GM18508 (cell line): ENCODE measurements around the gene RBM12.
A peak's percentile ranks its signal among the peaks of the same experiment; 100 is the strongest.

Experiments
- ATAC-seq: cut with Tn5 transposase; IDR thresholded peaks from one replicate; pipeline ENCODE4 v1.9.1; 2021; ENCODE audit warnings: moderate number of reproducible peaks; ENCODE audit not compliant: insufficient read depth, unreplicated experiment

Gene RBM12

DNA sequence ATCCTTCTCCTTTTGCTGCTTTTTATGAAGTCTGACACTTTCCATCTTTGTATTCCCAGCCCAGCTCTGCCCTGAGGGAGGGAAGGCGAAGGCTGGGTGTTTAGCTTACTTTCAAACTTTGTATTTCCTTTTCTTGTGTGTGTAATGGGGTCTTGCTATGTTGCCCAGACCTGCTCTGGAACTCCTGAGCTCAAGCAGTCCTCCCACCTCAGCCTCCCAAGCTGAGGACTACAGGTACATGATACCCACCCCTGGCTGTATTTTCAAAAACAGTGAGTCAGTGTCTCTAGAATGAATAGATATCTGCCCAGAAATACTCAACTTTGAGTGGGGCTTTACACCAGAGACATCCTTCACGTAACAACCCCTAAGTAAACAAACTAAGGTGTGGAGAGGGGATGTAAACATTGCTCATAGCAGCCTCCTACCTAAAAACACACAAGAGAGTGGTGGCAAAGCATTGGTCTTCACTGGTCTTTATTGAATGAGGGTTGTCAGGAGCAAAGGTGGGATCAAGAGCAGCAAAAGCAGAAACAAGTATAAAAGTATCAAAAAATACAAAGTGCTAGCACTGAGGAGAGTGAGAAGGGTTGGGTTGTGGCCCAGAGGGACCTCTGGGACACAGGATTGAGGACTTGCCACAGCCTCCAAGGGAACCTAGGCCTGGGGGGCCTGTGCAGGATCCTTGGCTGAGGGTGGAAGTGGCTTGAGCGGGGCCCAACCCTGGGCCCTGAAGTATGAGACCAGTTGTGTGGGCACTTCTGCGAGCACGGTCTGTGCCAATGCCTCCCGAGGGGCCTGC is 38.9 kb downstream of the RBM12 start:
- ATAC-seq, result no peak

DNA sequence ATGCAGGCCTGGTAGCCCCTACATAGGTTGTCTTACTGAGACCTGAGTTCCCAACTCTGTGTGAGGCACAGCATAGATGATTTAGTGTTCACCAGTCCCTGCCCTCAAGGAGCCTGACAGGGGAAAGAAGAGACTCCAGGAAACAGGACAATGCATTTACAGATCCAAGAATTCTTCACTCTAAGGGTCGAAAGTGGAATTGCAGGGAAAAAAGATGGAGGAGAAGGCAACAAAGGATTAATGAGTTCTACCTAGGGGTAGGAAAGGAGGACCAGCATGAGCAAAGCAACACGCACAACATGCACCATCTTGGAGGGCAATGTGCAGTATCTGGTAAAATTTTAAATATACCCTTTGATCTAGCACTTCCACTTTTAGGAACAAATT is 43.1 kb downstream of the RBM12 start:
- ATAC-seq, result no peak

DNA sequence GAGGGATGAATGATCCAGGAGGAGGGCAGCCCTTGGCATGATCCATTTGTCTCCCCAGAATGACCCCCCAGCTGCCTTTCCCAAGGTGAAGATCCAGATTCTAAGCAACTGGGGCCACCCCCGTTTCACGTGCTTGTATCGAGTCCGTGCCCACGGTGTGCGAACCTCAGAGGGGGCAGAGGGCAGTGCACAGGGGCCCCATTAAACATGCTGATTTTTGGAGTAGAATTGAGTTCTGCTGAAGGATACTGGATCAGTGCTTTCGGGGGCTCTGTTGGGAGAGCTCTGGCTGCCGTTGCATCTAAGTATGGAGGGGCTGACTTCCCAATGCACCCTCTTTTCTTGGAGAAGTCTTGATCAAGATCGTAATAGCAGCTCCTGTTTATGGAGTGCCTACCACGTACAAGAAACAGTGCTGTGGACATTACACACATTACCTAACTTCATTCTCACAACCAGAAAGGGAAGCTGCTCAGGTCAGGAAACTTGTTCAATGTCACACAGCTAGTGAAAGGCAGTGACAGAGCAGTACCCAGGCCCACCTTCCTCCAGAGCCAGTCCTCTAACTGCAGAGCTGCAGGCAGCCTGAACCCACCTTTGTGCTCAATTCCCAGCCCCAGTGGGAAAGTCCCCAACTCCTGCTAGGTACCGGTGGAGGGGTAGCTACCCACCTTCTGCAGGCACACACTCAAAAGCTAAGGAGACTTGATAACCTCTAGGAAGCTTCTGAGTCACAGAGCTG is 43.7 kb downstream of the RBM12 start:
- no peak for ATAC-seq

DNA sequence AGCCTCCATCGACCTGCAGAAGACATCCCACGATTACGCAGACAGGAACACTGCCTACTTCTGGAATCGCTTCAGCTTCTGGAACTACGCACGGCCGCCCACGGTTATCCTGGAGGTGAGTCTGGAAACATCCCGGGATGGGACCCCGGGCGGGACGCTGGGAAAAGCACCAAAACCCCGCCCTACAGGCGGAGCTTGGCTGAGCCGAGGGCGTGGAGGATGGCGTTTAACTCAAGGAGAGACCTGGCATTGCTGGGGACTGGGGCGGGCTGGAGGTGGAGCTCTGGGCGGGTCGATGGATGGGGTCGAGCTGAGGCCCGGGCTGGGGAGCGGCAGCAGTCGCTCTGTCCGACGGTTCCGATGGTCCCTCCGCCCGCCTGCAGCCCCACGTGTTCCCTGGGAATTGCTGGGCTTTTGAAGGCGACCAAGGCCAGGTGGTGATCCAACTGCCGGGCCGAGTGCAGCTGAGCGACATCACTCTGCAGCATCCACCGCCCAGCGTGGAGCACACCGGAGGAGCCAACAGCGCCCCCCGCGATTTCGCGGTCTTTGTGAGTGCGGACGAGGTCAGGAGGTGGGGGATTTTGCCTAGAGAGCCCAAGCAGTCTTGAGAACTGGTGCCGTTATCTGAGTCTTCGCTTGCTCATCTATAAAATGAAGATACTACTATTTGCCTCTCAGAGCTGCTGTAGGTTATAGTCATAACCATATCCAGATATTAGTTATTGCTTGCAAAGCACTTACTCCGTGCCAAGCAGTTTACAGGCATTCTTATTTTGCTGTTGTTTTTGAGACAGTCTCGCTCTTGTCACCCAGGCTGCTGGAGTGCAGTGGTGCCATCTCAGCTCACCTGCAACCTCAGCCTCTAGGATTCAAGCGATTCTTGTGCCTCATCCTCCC is 45.3 kb downstream of the RBM12 start:
- ATAC-seq, result no peak

DNA sequence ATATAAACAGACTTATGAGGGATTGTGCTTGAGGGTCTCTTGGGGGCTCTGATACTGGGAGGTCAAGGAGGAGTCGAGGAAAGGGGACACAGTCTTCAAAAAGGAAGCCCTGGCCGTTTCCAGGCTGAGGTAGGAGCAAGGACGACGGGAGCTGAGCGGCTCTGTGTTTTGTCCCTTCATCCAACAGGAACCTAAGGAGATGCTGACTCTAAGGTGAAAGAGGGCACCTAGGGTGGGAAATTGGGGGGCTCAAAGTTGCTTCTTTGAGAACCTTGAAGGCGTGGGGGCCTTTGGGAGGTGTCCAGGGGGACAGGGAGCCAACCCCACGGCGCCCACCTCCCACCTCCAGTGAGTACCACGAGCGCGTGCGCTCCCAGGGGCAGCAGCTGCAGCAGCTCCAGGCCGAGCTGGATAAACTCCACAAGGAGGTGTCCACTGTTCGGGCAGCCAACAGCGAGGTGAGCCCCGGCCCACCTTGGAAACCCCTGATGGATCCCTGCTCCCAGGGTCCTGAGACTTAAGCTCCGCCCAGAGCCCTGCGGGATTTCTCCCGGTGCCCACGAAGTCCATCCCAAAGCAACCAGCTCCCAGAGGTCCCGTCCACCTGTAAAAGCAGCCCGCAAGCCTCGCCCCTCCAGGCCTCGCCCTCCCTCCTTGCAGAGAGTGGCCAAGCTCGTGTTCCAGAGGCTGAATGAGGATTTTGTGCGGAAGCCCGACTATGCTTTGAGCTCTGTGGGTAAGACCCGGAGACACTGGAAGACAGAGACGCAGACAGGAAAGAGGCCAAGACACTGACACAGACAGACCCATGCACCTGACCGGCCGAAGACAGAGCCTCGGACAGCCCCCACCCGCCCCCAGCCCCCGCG is 46.2 kb downstream of the RBM12 start:
- ATAC-seq, result no peak

DNA sequence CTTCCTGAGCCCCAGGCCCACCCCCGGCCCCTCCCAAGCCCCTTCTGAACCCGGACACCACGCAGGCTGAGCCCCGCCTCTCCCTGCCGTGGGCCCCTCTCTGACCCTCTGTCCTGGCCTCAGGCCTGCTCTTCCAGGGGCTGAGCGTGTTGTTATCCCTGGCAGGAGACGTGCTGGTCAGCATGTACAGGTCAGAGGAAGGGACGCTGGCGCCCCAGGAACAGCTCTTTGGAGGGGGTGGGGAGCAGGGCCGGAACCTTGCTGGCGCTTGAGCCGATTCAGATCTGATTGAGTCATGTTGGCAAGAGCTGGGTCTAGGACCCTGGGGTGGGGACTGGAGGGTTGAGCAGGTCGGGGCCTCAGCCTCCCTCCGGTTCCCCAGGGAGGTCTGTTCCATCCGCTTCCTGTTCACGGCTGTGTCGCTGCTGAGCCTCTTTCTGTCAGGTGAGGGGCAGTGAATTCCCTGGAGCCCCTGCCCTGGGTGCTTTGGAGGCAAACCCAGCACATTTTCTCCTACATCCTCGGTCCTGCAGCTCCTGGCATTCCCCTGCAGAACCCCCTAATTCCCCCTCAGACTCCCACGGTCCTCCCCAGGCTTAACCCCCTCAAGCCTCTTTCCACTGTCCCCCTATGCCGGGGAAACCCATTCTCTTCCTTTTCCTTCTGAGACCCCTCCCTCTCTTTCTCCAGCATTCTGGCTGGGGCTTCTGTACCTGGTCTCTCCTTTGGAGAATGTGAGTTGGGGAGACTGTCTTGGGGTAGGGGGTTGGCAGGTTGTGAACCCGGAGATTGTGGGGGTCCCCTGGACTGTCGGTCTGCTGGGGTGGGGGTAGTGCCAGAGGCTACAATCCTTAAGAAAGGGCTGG is 47.1 kb downstream of the RBM12 start:
- ATAC-seq, result no peak

DNA sequence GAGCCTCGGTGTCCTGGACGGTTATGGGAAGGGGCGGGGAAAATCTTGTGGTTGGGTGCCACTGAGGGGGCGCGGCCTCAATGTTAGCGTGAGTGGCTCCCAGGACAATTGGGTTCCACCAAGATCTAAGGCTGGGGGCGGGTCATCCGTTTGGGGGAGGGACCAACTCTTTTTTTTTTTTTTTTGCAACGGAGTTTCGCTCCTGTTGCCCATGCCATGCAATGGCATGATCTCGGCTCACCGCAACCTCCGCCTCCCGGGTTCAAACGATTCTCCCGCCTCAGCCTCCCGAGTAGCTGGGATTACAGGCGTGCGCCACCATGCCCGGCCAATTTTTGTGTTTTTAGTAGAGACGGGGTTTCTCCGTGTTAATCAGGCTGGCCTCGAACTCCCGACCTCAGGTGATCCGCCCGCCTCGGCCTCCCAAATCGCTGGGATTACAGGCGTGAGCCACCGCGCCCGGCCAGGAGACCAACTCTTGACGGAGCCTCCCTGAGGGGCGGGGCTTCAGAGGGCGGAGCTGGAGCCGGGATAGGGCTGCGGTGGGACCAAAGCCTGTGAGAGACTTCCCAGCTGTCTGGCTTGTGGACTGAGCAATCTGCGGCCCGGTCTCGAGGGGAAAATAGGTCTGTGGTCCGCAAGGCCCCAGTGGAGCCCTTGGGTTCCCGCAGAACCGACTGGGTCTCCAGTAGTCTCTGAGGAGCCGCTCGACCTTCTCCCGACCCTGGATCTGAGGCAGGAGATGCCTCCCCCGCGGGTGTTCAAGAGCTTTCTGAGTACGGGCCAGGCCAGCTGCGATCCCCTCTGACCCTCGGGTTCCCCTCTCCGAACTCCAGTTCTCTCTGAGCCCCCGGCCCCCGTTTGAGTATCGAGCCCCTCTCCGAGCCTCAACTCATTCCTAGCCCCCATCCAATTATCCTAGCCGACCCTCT is 48.0 kb downstream of the RBM12 start:
- peak; percentile 43 for ATAC-seq

DNA sequence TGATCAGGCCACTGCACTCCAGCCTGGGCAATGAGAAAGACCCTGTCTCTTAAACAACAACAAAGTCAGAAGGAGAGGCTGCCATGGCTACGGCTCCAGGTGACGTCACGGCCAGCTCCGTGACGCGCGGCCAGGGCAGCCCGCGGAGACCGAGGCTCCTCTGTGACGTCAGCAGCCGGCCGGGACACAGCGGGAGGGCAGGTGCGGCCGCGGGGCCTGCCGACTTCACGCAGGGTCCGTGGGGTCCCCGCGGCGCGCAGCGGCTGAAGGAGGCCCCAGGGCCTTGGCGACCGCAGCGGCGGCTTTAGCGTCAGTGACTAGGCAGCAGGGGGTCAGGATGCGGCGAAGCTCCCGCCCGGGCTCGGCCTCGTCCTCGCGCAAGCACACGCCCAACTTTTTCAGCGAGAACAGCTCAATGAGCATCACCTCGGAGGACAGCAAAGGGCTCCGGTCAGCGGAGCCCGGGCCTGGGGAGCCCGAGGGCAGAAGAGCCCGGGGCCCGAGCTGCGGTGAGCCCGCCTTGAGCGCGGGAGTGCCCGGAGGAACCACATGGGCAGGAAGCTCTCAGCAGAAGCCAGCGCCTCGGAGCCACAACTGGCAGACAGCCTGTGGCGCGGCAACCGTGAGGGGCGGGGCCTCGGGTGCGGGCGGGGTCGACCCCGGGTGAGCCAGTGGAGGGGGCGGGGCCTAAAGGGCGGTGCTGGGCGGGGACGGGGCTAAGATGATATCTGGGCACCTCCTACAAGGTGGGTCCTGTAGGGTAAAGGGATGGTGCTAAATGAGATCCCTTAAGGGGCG is 48.8 kb downstream of the RBM12 start, which contains the start of gene SPAG4:
TSS of gene SPAG4 (plus strand) at position 163 of the 798 bp plus-strand sequence. CDS start at position 338, 175 bp downstream.
- peak; percentile 10 for ATAC-seq

DNA sequence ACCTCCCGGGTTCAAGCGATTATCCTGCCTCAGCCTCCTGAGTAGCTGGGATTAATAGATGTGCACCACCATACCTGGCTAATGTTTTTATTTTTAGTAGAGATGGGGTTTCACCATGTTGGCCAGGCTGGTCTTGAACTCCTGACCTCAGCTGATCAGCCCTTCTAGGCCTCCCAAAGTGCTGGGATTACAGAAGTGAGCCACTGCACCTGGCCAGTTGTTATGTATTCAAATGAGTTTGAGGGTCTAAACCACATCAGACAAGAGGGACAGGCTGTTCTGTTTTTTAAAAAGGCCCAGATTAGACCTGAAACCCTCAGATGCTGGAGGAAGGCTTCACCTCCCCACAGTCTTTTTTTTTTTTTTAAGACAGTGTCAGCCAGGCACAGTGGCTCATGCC is 53.2 kb downstream of the RBM12 start:
- no peak for ATAC-seq

DNA sequence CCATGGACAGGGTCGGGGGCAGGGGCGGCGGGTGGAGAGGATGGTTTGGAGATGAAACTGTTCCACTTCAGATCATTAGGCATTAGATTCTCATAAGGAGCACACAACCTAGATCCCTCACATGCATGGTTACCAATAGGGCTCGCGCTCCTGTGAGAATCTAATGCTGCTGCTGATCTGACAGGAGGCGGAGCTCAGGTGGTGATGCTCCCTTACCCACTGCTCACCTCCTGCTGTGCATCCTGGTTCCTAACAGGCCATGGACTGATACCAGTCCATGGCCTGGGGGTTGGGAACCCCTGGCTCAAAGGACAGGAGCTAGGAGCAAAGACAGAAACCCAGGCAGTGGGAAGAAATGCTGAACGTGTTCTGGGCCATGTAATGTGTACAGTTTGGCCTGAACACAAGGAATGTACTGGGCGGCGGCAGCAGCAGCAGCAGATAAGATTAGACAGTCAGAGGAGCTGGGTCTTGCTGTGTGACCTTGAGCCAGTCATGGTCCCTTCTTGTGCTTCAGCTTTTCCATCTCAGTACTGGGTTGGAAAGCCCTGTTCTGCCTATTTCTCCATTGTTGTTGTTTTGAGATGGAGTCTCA is 53.8 kb downstream of the RBM12 start:
- no peak for ATAC-seq

DNA sequence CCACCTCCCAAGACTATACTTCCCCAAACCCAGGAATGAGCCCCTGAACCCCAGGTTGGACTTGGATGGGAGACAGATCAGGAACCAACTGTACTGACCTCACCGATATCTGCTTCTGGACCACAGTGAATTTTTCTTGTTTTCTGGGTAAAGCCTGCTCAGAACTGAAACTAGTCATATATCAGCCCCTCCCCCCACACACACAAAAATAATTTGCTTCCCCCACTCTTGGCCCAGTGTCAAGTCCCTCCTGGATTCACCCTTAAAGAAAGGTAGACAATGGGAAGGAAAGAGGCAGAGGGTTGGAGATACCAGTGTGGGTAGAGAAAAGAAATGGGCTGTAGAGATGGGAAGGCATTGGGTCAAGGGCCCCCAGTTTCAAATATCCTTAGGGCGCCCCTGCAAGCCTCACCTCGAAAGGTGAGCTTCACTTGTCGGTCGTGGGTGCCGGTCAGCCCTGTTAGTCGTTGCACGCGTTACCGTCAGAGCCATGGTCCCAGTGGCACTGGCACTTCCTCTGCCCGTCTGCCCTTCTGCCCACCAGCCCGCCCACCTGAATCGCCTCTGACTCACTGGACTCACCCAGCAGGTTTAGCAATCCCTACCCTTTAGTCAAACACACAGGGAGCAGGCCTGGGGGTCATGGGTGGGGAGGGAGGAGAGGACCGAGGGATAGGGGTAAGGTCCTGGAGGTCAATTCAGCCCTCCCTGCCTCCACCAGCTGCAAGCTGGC is 57.5 kb downstream of the RBM12 start:
- no peak for ATAC-seq

DNA sequence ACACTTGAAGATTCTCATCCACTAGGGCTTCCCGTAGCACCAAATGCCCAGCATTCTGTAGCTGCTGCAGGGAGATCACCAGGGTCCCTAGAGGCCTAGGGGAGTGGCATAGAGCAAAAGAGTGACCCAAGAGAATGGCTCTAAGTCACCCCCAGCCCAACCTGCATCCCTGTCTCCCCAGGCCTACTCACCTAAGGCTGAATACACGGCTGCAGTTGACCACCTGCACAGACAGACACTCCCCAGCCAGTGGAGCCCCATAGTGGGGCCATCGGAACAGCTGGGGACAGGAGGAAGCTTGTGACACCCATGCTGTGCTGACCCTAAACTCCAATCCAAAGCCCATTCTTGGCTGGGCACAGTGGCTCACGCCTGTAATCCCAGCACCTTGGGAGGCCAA is 58.6 kb downstream of the RBM12 start:
- no peak for ATAC-seq

DNA sequence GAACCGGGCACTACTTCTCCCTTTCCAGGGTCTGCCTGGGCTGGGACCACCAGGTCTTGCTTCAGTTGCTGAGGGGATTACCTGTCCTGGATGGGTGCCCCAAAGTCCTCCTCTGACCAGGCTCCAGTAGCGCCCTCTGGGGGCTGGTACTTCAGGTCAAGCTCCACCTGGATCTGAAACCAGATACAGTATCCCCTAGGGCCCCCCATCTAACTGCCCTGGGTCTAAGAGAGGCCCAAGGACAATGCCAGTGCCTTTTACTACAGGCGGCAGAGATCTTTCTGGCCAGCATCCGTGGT is 60.3 kb downstream of the RBM12 start:
- no peak for ATAC-seq

DNA sequence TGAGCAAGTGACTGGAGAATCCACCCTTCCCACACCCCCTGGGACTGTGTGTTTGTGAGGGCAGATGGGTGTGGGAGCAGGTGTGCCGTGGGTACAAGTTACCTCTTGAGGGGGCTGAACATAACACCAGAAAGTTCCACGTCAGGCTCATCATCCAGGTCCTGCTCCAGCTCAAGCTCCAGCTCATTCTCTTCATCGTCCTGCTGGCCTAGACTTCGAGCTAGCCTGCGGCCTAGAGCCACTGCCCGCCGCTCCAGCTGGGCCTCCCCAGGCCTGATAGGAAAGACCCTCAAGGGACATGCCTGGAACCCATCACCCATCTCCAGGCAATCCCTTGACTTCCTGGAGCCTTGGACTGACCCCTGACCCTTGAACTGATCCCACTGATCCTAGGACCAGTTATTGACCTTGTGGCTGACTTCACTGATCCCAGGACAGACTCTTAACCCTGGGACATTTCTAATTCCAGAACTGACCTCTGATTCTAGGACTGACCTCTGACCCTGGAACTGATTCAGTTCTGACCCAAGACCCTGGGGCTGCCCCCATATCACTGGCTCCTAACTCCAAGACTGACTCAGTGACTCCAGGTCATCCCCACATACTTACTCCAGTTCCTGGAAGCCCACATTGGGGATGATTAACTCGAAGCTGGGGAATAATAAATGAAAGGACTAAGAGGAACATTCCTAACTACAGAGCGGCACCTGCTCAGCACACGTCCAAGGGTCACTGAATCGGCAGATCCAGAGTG is 60.8 kb downstream of the RBM12 start:
- no peak for ATAC-seq

DNA sequence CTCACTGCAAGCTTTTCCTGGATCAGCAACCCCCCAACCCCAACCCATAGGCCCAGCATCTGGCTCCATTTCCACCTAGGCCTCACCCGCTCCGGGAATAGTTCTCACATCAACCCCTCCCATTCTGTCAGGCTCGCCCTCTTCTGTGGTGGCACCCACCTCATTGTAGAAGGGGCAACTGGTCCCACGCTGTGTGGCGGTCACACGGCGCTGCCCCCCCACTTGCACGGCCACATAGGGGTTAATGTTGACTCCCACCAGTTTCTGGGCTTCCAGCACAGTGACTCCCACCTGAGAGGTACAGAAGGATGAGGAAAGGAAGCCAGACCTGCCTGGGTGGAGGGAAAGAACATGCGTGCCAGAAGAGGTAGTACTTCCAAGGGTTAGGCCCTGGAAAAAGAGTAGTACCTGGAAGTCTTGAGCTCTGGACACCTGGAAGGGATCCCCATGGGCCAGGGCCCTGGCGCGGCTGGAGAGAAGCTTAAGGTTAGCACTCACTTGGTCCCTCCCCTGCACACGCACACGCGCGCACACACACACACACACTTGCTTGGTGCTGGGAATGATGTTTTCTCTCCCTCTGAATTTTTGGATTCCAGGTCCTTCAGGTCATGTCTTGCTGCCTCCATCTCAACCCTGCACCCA is 61.7 kb downstream of the RBM12 start:
- ATAC-seq, result no peak
